ENCODE data around the gene PRMT7.
"Not testable (repeated sequence)": the region's sequence is repeated elsewhere in the genome, so short reads cannot be mapped to it uniquely, and the experiment has no call there.

Gene PRMT7

GRCh38 chr16:68283801-68284598 lies 26.8 kb upstream of the PRMT7 start:
- no peak for DNase-seq (ENCODE audit: low read depth)

- no peak for DNase-seq (ENCODE audit: low read depth)
These were observed 26.0 kb upstream of the PRMT7 start for GRCh38 chr16:68284847-68285246.

- DNase-seq (ENCODE audit: low read depth), result no peak
These were observed 25.1 kb upstream of the PRMT7 start for GRCh38 chr16:68285683-68286082.

- no peak for DNase-seq (ENCODE audit: low read depth)
These were observed 24.4 kb upstream of the PRMT7 start for GRCh38 chr16:68286153-68287074.

- DNase-seq (ENCODE audit: low read depth), result no peak
These were observed 23.3 kb upstream of the PRMT7 start for GRCh38 chr16:68287276-68288251.

- no peak for DNase-seq (ENCODE audit: low read depth)
These were observed 22.6 kb upstream of the PRMT7 start for GRCh38 chr16:68288252-68288650.

- DNase-seq (ENCODE audit: low read depth), result not testable (repeated sequence)
These were observed 22.0 kb upstream of the PRMT7 start for GRCh38 chr16:68288796-68289195.

- no peak for DNase-seq (ENCODE audit: low read depth)
These were observed 21.6 kb upstream of the PRMT7 start for GRCh38 chr16:68289202-68289601.

- no peak for DNase-seq (ENCODE audit: low read depth)
These were observed 21.0 kb upstream of the PRMT7 start for GRCh38 chr16:68289621-68290329.

GRCh38 chr16:68290450-68290849 lies 20.4 kb upstream of the PRMT7 start:
- DNase-seq (ENCODE audit: low read depth), result no peak

- no peak for DNase-seq (ENCODE audit: low read depth)
These were observed 19.6 kb upstream of the PRMT7 start for GRCh38 chr16:68291227-68291626.

- no peak for DNase-seq (ENCODE audit: low read depth)
These were observed 18.4 kb upstream of the PRMT7 start for GRCh38 chr16:68292425-68292824.

GRCh38 chr16:68296291-68296690 lies 14.5 kb upstream of the PRMT7 start:
- no peak for DNase-seq (ENCODE audit: low read depth)

- DNase-seq (ENCODE audit: low read depth), result no peak
These were observed 14.1 kb upstream of the PRMT7 start for GRCh38 chr16:68296693-68297092.

- DNase-seq (ENCODE audit: low read depth), result no peak
These were observed 12.9 kb upstream of the PRMT7 start for GRCh38 chr16:68297908-68298307.

GRCh38 chr16:68298312-68298711 lies 12.5 kb upstream of the PRMT7 start:
- no peak for DNase-seq (ENCODE audit: low read depth)

GRCh38 chr16:68298907-68299561 lies 11.8 kb upstream of the PRMT7 start:
- no peak for DNase-seq (ENCODE audit: low read depth)

GRCh38 chr16:68299571-68300453 lies 11.0 kb upstream of the PRMT7 start:
- DNase-seq (ENCODE audit: low read depth), result no peak

- DNase-seq (ENCODE audit: low read depth), result no peak
These were observed 9.9 kb upstream of the PRMT7 start for GRCh38 chr16:68300734-68301459.

Data from stimulated activated CD8-positive, alpha-beta memory T cell treated with anti-CD3 and anti-CD28 coated beads, Interleukin-12 subunit alpha, Interleukin-12 subunit beta, amount 100 ng/mL, for 4 hours (primary cell).